H1 (cell line): ENCODE data around the gene ORMDL2. TPM values are rescaled to one million over a fixed set of nuclear protein-coding genes. Genes with fewer than 3 reads are reported as not detected.

Experiments
- ATF2 ChIP-seq: IDR thresholded peaks from 2 replicates; pipeline ENCODE4 v1.6.1; 2012; ENCODE audit warnings: low read length, inconsistent platforms
- CBX5 ChIP-seq: fragments of 300-800, 300-1000 bp; sonication (generic); IDR thresholded peaks from 2 replicates; pipeline ENCODE4 v1.7.1; 2016; ENCODE audit warnings: antibody characterized with exemption, low read length, low read depth
- CEBPB ChIP-seq: IDR thresholded peaks from 2 replicates; pipeline ENCODE4 v1.6.1; 2012; ENCODE audit warnings: low read depth, low read length
- CHD2 ChIP-seq: IDR thresholded peaks from 2 replicates; pipeline ENCODE4 v1.6.1; 2012; ENCODE audit warnings: low read length, improper control_type of control experiment
- E2F6 ChIP-seq: IDR thresholded peaks from 2 replicates; pipeline ENCODE4 v1.6.1; 2012; ENCODE audit warnings: inconsistent platforms
- GABPA ChIP-seq: IDR thresholded peaks from 2 replicates; pipeline ENCODE4 v1.6.1; 2011; ENCODE audit warnings: mild to moderate bottlenecking, low read length, moderate library complexity, borderline replicate concordance; ENCODE audit not compliant: insufficient read depth
- HDAC2 ChIP-seq, 2 experiments: fragments of 300-600 bp in 1 of 2; sonication (generic) in 1 of 2; IDR thresholded peaks; 2 replicates each; pipeline ENCODE4 v1.6.1; 2011 to 2012; ENCODE audit warnings: low read depth in 2 of 2, low read length in 2 of 2, mild to moderate bottlenecking in 2 of 2, moderate library complexity in 2 of 2, borderline replicate concordance in 1 of 2, inconsistent platforms in 1 of 2
- PHF8 ChIP-seq: fragments of 200-600 bp; sonication (generic); conservative IDR thresholded peaks from 2 replicates; pipeline ENCODE4 v1.7.1; 2012; ENCODE audit warnings: low read depth, mild to moderate bottlenecking, inconsistent platforms, low read length, moderate library complexity
- POLR2AphosphoS5 ChIP-seq: IDR thresholded peaks from 2 replicates; pipeline ENCODE4 v1.6.1; 2011; ENCODE audit warnings: low read depth, low read length
- RXRA ChIP-seq: IDR thresholded peaks from 2 replicates; pipeline ENCODE4 v1.6.1; 2011; ENCODE audit warnings: low read depth, mild to moderate bottlenecking, low read length, moderate library complexity; ENCODE audit not compliant: insufficient read depth
- SP1 ChIP-seq: IDR thresholded peaks from 2 replicates; pipeline ENCODE4 v1.6.1; 2011; ENCODE audit warnings: low read depth, low read length
- SP2 ChIP-seq: IDR thresholded peaks from 2 replicates; pipeline ENCODE4 v1.6.1; 2012; ENCODE audit warnings: mild to moderate bottlenecking, low read length, inconsistent platforms
- SRF ChIP-seq: IDR thresholded peaks from 2 replicates; pipeline ENCODE4 v1.6.1; 2011; ENCODE audit warnings: mild to moderate bottlenecking, low read depth, low read length, moderate library complexity
- TAF7 ChIP-seq: optimal IDR thresholded peaks from 2 replicates; pipeline ENCODE3; 2011; ENCODE audit warnings: low read depth, mild to moderate bottlenecking, inconsistent platforms, low read length, moderate library complexity, borderline replicate concordance
- TBP ChIP-seq: IDR thresholded peaks from 2 replicates; pipeline ENCODE4 v1.6.1; 2011; ENCODE audit warnings: low read depth, low read length, improper control_type of control experiment
- TCF12 ChIP-seq: IDR thresholded peaks from 2 replicates; pipeline ENCODE4 v1.6.1; 2011; ENCODE audit warnings: low read depth, mild to moderate bottlenecking, low read length
- polyA plus RNA-seq, 7 experiments: library from polyadenylated mRNA; depleted of rRNA in 3 of 7; stranded (reverse) in 5 of 7; unstranded in 2 of 7; fragments of >200 nt in 5 of 7; fragments of 200-250 nt in 2 of 7; gene quantifications; 1 replicate in 5 of 7; 2 replicates in 1 of 7; 4 replicates in 1 of 7; pipeline versions ENCODE4 v1.2.1 to v1.2.3, GENCODE V29; 2011 to 2013; ENCODE audit warnings: missing spikeins in 2 of 7, mixed read lengths in 2 of 7
- total RNA-seq: library from RNA; stranded (reverse); fragmentation: NEBNext Ultra II Directional; extraction: Animal tissue kit (Norgen Biotek cat#: 25700); gene quantifications from 2 replicates; pipeline ENCODE4 v1.2.1, GENCODE V29; 2021
- TF ChIP-seq, protein P1 (sequence below): IDR thresholded peaks from 2 replicates; pipeline ENCODE4 v1.6.1; 2011; ENCODE audit warnings: low read length, improper control_type of control experiment
- TF ChIP-seq, protein P2 (sequence below), 3 experiments: IDR thresholded peaks; 1 replicate in 2 of 3; 2 replicates in 1 of 3; pipeline versions ENCODE4 v1.5.1 to v1.6.1; 2011; ENCODE audit warnings: low read length in 3 of 3, mild to moderate bottlenecking in 3 of 3, inconsistent platforms in 2 of 3, low read depth in 1 of 3, moderate library complexity in 1 of 3; ENCODE audit not compliant: insufficient read depth in 1 of 3; ENCODE audit errors: control extremely low read depth in 1 of 3

ORMDL2 gene
- total and polyA plus RNA-seq, 2 of the 8 experiments (the other 6 are each of a cell fraction or from before 2014, with no cell fraction given), result 39.0 to 65.6 TPM

GRCh38 chr12:55830601-55831446, 13.0 kb downstream of the ORMDL2 start (continued):
- TF ChIP-seq GABPA (no peak), SRF (no peak), HDAC2 (IDR thresholded peaks at IDR 0.05; ENCODE audit: borderline replicate concordance in 1 of 2, low read depth in 2 of 2, low read length in 2 of 2) (no peak), POLR2AphosphoS5 (no peak), SP2 (no peak), PHF8 (peak; percentile 22; the same call in 1 of the 2 replicates), CEBPB (no peak), E2F6 (no peak), CHD2 (no peak), TAF7 (no peak), CBX5 (no peak), ATF2 (peak; percentile 95), SP1 (peak; percentile 62; the same call in 1 of the 2 replicates), RXRA (no peak), TCF12 (no peak), TBP (no peak; the same call in 1 of the 2 replicates)
- TF ChIP-seq, protein P1, sequence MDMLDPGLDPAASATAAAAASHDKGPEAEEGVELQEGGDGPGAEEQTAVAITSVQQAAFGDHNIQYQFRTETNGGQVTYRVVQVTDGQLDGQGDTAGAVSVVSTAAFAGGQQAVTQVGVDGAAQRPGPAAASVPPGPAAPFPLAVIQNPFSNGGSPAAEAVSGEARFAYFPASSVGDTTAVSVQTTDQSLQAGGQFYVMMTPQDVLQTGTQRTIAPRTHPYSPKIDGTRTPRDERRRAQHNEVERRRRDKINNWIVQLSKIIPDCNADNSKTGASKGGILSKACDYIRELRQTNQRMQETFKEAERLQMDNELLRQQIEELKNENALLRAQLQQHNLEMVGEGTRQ, result no peak
- TF ChIP-seq, protein P2, sequence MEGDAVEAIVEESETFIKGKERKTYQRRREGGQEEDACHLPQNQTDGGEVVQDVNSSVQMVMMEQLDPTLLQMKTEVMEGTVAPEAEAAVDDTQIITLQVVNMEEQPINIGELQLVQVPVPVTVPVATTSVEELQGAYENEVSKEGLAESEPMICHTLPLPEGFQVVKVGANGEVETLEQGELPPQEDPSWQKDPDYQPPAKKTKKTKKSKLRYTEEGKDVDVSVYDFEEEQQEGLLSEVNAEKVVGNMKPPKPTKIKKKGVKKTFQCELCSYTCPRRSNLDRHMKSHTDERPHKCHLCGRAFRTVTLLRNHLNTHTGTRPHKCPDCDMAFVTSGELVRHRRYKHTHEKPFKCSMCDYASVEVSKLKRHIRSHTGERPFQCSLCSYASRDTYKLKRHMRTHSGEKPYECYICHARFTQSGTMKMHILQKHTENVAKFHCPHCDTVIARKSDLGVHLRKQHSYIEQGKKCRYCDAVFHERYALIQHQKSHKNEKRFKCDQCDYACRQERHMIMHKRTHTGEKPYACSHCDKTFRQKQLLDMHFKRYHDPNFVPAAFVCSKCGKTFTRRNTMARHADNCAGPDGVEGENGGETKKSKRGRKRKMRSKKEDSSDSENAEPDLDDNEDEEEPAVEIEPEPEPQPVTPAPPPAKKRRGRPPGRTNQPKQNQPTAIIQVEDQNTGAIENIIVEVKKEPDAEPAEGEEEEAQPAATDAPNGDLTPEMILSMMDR (IDR thresholded peaks at IDR 0.05; ENCODE audit: control extremely low read depth in 1 of 3, insufficient read depth in 1 of 3, low read depth in 1 of 3, low read length in 3 of 3), result no peak
